GM21447 (cell line): ENCODE results near the gene SH3TC2.

Experiments
- ATAC-seq: cut with Tn5 transposase; IDR thresholded peaks from one replicate; pipeline ENCODE4 v1.9.1; 2021; ENCODE audit not compliant: unreplicated experiment

The SH3TC2 gene

GRCh38 chr5:149061341-149061740, 1.5 kb downstream of the SH3TC2 start:
- ATAC-seq, result no peak

- ATAC-seq, result no peak
Observed at GRCh38 chr5:149060325-149060724, 2.5 kb downstream of the SH3TC2 start.

- no peak for ATAC-seq
Observed at GRCh38 chr5:149056616-149057165, 6.2 kb downstream of the SH3TC2 start.

GRCh38 chr5:149054416-149054815, 8.4 kb downstream of the SH3TC2 start:
- no peak for ATAC-seq

- no peak for ATAC-seq
Observed at GRCh38 chr5:149053072-149053695, 9.7 kb downstream of the SH3TC2 start.

GRCh38 chr5:149049371-149049781, 13.5 kb downstream of the SH3TC2 start:
- ATAC-seq, result no peak

- ATAC-seq, result no peak
Observed at GRCh38 chr5:149048811-149049210, 14.1 kb downstream of the SH3TC2 start.

- ATAC-seq, result no peak
Observed at GRCh38 chr5:149047462-149047861, 15.4 kb downstream of the SH3TC2 start.

GRCh38 chr5:149046196-149046829, 16.5 kb downstream of the SH3TC2 start:
- no peak for ATAC-seq

- no peak for ATAC-seq
Observed at GRCh38 chr5:149045089-149045460, 17.8 kb downstream of the SH3TC2 start.

GRCh38 chr5:149044453-149045088, 18.3 kb downstream of the SH3TC2 start:
- ATAC-seq, result no peak

GRCh38 chr5:149043641-149044040, 19.2 kb downstream of the SH3TC2 start:
- ATAC-seq, result no peak

- ATAC-seq, result no peak
Observed at GRCh38 chr5:149042865-149043264, 20.0 kb downstream of the SH3TC2 start.

GRCh38 chr5:149041242-149041641, 21.6 kb downstream of the SH3TC2 start:
- ATAC-seq, result no peak

GRCh38 chr5:149040421-149040820, 22.4 kb downstream of the SH3TC2 start:
- ATAC-seq, result no peak

- no peak for ATAC-seq
Observed at GRCh38 chr5:149039506-149039905, 23.4 kb downstream of the SH3TC2 start.

- no peak for ATAC-seq
Observed at GRCh38 chr5:149038336-149039080, 24.4 kb downstream of the SH3TC2 start.

- no peak for ATAC-seq
Observed at GRCh38 chr5:149037817-149038216, 25.0 kb downstream of the SH3TC2 start.

- ATAC-seq, result no peak
Observed at GRCh38 chr5:149036970-149037369, 25.9 kb downstream of the SH3TC2 start.

- no peak for ATAC-seq
Observed at GRCh38 chr5:149036168-149036567, 26.7 kb downstream of the SH3TC2 start.

GRCh38 chr5:149035372-149035790, 27.5 kb downstream of the SH3TC2 start:
- ATAC-seq, result peak; percentile 68
